Vagina (tissue), 2 donors: ENCODE results near the gene PTPA.

Experiments
- POLR2A ChIP-seq, 2 donors: fragments of 450-650 bp; IDR thresholded peaks; one replicate each; pipeline ENCODE4 v1.6.1; 2017; ENCODE audit warnings: antibody characterized with exemption in 2 of 2, mild to moderate bottlenecking in 2 of 2, moderate library complexity in 2 of 2
- POLR2AphosphoS5 ChIP-seq, 2 donors: sonication (generic); formaldehyde crosslinking; IDR thresholded peaks; one replicate each; pipeline ENCODE4 v1.9.0; 2017; ENCODE audit warnings: antibody characterized with exemption in 2 of 2, mild to moderate bottlenecking in 2 of 2, low read depth in 1 of 2; ENCODE audit not compliant: insufficient read depth in 1 of 2
- TF ChIP-seq, protein P1 (sequence below), 3 experiments: fragments of 450-650 bp in 2 of 3; fragments of 200-600 bp in 1 of 3; sonication (generic) in 1 of 3; IDR thresholded peaks; one replicate each; pipeline ENCODE4 v1.5.1; 2017 to 2019; ENCODE audit warnings: antibody characterized with exemption in 3 of 3, mild to moderate bottlenecking in 2 of 3, moderate library complexity in 2 of 3

DNA sequence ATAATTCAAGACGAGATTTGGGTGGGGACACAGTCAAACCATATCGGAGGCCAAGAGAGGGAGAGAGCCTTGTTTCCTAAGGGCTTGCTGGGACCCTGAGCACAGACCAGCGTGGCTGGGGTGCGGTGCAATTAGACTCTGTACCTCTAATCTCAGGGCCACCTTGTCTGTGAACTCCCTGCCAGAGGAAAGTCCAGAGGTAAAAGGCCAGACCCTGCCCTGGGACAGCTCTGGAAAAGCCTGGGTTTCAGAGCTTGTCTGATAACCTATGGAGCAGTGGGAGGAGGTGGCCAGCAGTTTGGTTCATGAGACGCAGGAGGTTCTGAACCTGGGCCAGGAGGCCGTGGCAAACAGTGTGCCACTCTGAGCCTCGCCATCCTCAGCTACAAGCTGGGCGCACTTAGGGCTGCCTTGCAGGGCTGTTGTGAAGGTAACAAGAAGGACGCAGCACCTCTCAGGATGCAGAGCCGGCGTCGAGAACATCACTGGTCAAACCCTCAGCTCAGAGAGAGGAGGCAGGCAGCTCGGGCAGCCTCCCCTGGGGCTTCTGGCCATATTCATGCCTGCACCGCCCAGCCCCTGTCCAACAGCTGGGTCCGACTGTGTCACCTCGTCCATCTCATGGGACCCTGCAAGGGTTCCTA lies 35.1 kb upstream of the PTPA start:
- TF ChIP-seq, protein P1, sequence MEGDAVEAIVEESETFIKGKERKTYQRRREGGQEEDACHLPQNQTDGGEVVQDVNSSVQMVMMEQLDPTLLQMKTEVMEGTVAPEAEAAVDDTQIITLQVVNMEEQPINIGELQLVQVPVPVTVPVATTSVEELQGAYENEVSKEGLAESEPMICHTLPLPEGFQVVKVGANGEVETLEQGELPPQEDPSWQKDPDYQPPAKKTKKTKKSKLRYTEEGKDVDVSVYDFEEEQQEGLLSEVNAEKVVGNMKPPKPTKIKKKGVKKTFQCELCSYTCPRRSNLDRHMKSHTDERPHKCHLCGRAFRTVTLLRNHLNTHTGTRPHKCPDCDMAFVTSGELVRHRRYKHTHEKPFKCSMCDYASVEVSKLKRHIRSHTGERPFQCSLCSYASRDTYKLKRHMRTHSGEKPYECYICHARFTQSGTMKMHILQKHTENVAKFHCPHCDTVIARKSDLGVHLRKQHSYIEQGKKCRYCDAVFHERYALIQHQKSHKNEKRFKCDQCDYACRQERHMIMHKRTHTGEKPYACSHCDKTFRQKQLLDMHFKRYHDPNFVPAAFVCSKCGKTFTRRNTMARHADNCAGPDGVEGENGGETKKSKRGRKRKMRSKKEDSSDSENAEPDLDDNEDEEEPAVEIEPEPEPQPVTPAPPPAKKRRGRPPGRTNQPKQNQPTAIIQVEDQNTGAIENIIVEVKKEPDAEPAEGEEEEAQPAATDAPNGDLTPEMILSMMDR (IDR thresholded peaks at IDR 0.05), result no peak
- TF ChIP-seq POLR2AphosphoS5 (IDR thresholded peaks at IDR 0.05; ENCODE audit: insufficient read depth in 1 of 2, low read depth in 1 of 2), result no peak
- TF ChIP-seq POLR2A (IDR thresholded peaks at IDR 0.05), result no peak
